ENCODE measurements around the gene AXIN2.
A peak's percentile ranks its signal among the peaks of the same experiment; 100 is the strongest.

Gene AXIN2

GRCh38 chr17:65593855-65594845 is 32.7 kb upstream of the AXIN2 start:
- H3K27me3 ChIP-seq (ENCODE audit: control insufficient read depth, insufficient read depth, low read length, poor library complexity, severe bottlenecking): no peaks in the 10 kb centered on the region
- peak overlapping the region; percentile 88 for H3K27ac ChIP-seq (ENCODE audit: insufficient read depth, low read depth, low read length, poor library complexity, severe bottlenecking)
- no peaks in the 10 kb centered on the region for H3K36me3 ChIP-seq (ENCODE audit: control insufficient read depth, insufficient read depth, low read length)
- peaks cover 30% of the 10 kb centered on the region for H3K4me1 ChIP-seq (ENCODE audit: control insufficient read depth, insufficient read depth, low read length)
- H3K4me3 ChIP-seq (ENCODE audit: insufficient read depth, low read depth, low read length): peak overlapping the region; percentile 6
- 7 to 9% methylated on average over 16 to 18 of the region's 18 CpGs for WGBS, 2 experiments
- no peaks in the 10 kb centered on the region for H3K9me3 ChIP-seq (ENCODE audit: control insufficient read depth, low read length)

GRCh38 chr17:65593092-65593854 is 31.8 kb upstream of the AXIN2 start:
- Histone ChIP-seq H3K36me3 (ENCODE audit: control insufficient read depth, insufficient read depth, low read length) (no peaks in the 10 kb centered on the region), H3K27ac (ENCODE audit: insufficient read depth, low read depth, low read length, poor library complexity, severe bottlenecking) (peak overlapping the region; percentile 88), H3K27me3 (ENCODE audit: control insufficient read depth, insufficient read depth, low read length, poor library complexity, severe bottlenecking) (no peaks in the 10 kb centered on the region), H3K4me1 (ENCODE audit: control insufficient read depth, insufficient read depth, low read length) (peaks cover 30% of the 10 kb centered on the region), H3K9me3 (ENCODE audit: control insufficient read depth, low read length) (no peaks in the 10 kb centered on the region), H3K4me3 (ENCODE audit: insufficient read depth, low read depth, low read length) (no peak overlapping the region)
- WGBS, 2 experiments: 31 to 33% methylated on average over 19 of the region's 19 CpGs

GRCh38 chr17:65592125-65592965 is 30.9 kb upstream of the AXIN2 start:
- WGBS, 2 experiments: 80 to 82% methylated on average over 7 of the region's 7 CpGs
- H3K27ac ChIP-seq (ENCODE audit: insufficient read depth, low read depth, low read length, poor library complexity, severe bottlenecking): no peak overlapping the region
- H3K27me3 ChIP-seq (ENCODE audit: control insufficient read depth, insufficient read depth, low read length, poor library complexity, severe bottlenecking): no peaks in the 10 kb centered on the region
- no peaks in the 10 kb centered on the region for H3K36me3 ChIP-seq (ENCODE audit: control insufficient read depth, insufficient read depth, low read length)
- H3K4me3 ChIP-seq (ENCODE audit: insufficient read depth, low read depth, low read length): no peak overlapping the region
- H3K9me3 ChIP-seq (ENCODE audit: control insufficient read depth, low read length): no peaks in the 10 kb centered on the region
- peaks cover 31% of the 10 kb centered on the region for H3K4me1 ChIP-seq (ENCODE audit: control insufficient read depth, insufficient read depth, low read length)

- WGBS, 2 experiments: 95 to 96% methylated on average over 5 of the region's 5 CpGs
- Histone ChIP-seq H3K4me3 (ENCODE audit: insufficient read depth, low read depth, low read length) (no peak overlapping the region), H3K27me3 (ENCODE audit: control insufficient read depth, insufficient read depth, low read length, poor library complexity, severe bottlenecking) (no peaks in the 10 kb centered on the region), H3K27ac (ENCODE audit: insufficient read depth, low read depth, low read length, poor library complexity, severe bottlenecking) (no peak overlapping the region), H3K36me3 (ENCODE audit: control insufficient read depth, insufficient read depth, low read length) (no peaks in the 10 kb centered on the region), H3K9me3 (ENCODE audit: control insufficient read depth, low read length) (no peaks in the 10 kb centered on the region), H3K4me1 (ENCODE audit: control insufficient read depth, insufficient read depth, low read length) (peaks cover 25% of the 10 kb centered on the region)
Measured at GRCh38 chr17:65589321-65589720, 27.9 kb upstream of the AXIN2 start.

- H3K4me1 ChIP-seq (ENCODE audit: control insufficient read depth, insufficient read depth, low read length): peaks cover 17% of the 10 kb centered on the region
- 92% methylated on average over 9 of the region's 9 CpGs for WGBS, 2 experiments
Measured at GRCh38 chr17:65588181-65588808, 26.8 kb upstream of the AXIN2 start.

GRCh38 chr17:65587534-65588180 is 26.2 kb upstream of the AXIN2 start:
- H3K9me3 ChIP-seq (ENCODE audit: control insufficient read depth, low read length): no peaks in the 10 kb centered on the region
- H3K27me3 ChIP-seq (ENCODE audit: control insufficient read depth, insufficient read depth, low read length, poor library complexity, severe bottlenecking): no peaks in the 10 kb centered on the region
- WGBS, 2 experiments: 90 to 94% methylated on average over 9 to 10 of the region's 10 CpGs
- H3K4me3 ChIP-seq (ENCODE audit: insufficient read depth, low read depth, low read length): no peak overlapping the region
- H3K27ac ChIP-seq (ENCODE audit: insufficient read depth, low read depth, low read length, poor library complexity, severe bottlenecking): no peak overlapping the region
- H3K4me1 ChIP-seq (ENCODE audit: control insufficient read depth, insufficient read depth, low read length): peaks cover 11% of the 10 kb centered on the region
- H3K36me3 ChIP-seq (ENCODE audit: control insufficient read depth, insufficient read depth, low read length): no peaks in the 10 kb centered on the region

More at GRCh38 chr17:65588181-65588808, 26.8 kb upstream of the AXIN2 start:
- no peak overlapping the region for H3K4me3 ChIP-seq (ENCODE audit: insufficient read depth, low read depth, low read length)
- H3K27me3 ChIP-seq (ENCODE audit: control insufficient read depth, insufficient read depth, low read length, poor library complexity, severe bottlenecking): no peaks in the 10 kb centered on the region
- no peaks in the 10 kb centered on the region for H3K36me3 ChIP-seq (ENCODE audit: control insufficient read depth, insufficient read depth, low read length)
- no peaks in the 10 kb centered on the region for H3K9me3 ChIP-seq (ENCODE audit: control insufficient read depth, low read length)
- no peak overlapping the region for H3K27ac ChIP-seq (ENCODE audit: insufficient read depth, low read depth, low read length, poor library complexity, severe bottlenecking)

GRCh38 chr17:65586899-65587298 is 25.5 kb upstream of the AXIN2 start:
- H3K36me3 ChIP-seq (ENCODE audit: control insufficient read depth, insufficient read depth, low read length): no peaks in the 10 kb centered on the region
- no peaks in the 10 kb centered on the region for H3K9me3 ChIP-seq (ENCODE audit: control insufficient read depth, low read length)
- no peak overlapping the region for H3K27ac ChIP-seq (ENCODE audit: insufficient read depth, low read depth, low read length, poor library complexity, severe bottlenecking)
- peaks cover 11% of the 10 kb centered on the region for H3K4me1 ChIP-seq (ENCODE audit: control insufficient read depth, insufficient read depth, low read length)
- H3K27me3 ChIP-seq (ENCODE audit: control insufficient read depth, insufficient read depth, low read length, poor library complexity, severe bottlenecking): no peaks in the 10 kb centered on the region
- WGBS, 2 experiments: 61 to 69% methylated on average over 9 of the region's 9 CpGs
- no peak overlapping the region for H3K4me3 ChIP-seq (ENCODE audit: insufficient read depth, low read depth, low read length)

GRCh38 chr17:65584604-65585521 is 23.4 kb upstream of the AXIN2 start:
- no peak overlapping the region for H3K27ac ChIP-seq (ENCODE audit: insufficient read depth, low read depth, low read length, poor library complexity, severe bottlenecking)
- no peaks in the 10 kb centered on the region for H3K9me3 ChIP-seq (ENCODE audit: control insufficient read depth, low read length)

More at GRCh38 chr17:65584604-65585521, 23.4 kb upstream of the AXIN2 start:
- 91 to 95% methylated on average over 12 of the region's 12 CpGs for WGBS, 2 experiments
- peaks cover 11% of the 10 kb centered on the region for H3K4me1 ChIP-seq (ENCODE audit: control insufficient read depth, insufficient read depth, low read length)
- no peaks in the 10 kb centered on the region for H3K27me3 ChIP-seq (ENCODE audit: control insufficient read depth, insufficient read depth, low read length, poor library complexity, severe bottlenecking)
- no peak overlapping the region for H3K4me3 ChIP-seq (ENCODE audit: insufficient read depth, low read depth, low read length)
- no peaks in the 10 kb centered on the region for H3K36me3 ChIP-seq (ENCODE audit: control insufficient read depth, insufficient read depth, low read length)
